ENCODE data around the gene CREB3L1.
A peak's percentile ranks its signal among the peaks of the same experiment; 100 is the strongest.

The CREB3L1 gene

GRCh38 chr11:46352063-46352841 is 74.8 kb downstream of the CREB3L1 start:
- H3K36me3 ChIP-seq (ENCODE audit: control insufficient read depth in 4 of 4, insufficient read depth in 4 of 4, low read length in 3 of 4), result peaks cover 2 to 50% (median 22%) of the 10 kb centered on the region in 4 experiments
- DNase-seq, result peak; percentile 70 to 81 (median 80)
- H3K27me3 ChIP-seq (replicated peaks in 2 of 5; ENCODE audit: control insufficient read depth in 4 of 5, insufficient read depth in 5 of 5, low read length in 4 of 5), result no peaks in the 10 kb centered on the region
- ChIA-PET CTCF (interaction anchor here (0.9 to 42.2 kb wide), 15 partner anchors 4 to 264 kb away, joined by 3 to 1037 read pairs (median 4); partner anchors contain the start of genes CHRM4, DGKZ and MDK), POLR2A (interaction anchor here (0.6 to 0.8 kb wide), 2 partner anchors 17 to 289 kb away, joined by 3 read pairs; no protein-coding TSS in a partner anchor)
- H3K4me1 ChIP-seq (ENCODE audit: control extremely low read depth in 1 of 4, control insufficient read depth in 4 of 4, insufficient read depth in 4 of 4, low read length in 3 of 4), result peaks cover 11 to 75% (median 64%) of the 10 kb centered on the region in 4 experiments
- H3K4me3 ChIP-seq (ENCODE audit: control insufficient read depth in 1 of 7, extremely low read depth in 1 of 7, insufficient read depth in 4 of 7, low read depth in 2 of 7, low read length in 6 of 7), result peak overlapping the region in 1 of 7 experiments; percentile 5
- 60% methylated on average over 29 of the region's 33 CpGs for WGBS (ENCODE audit: insufficient coverage)
- H3K9me3 ChIP-seq (ENCODE audit: control extremely low read depth in 1 of 5, control insufficient read depth in 4 of 5, insufficient read depth in 2 of 5, low read depth in 1 of 5, low read length in 4 of 5), result no peaks in the 10 kb centered on the region
- H3K27ac ChIP-seq (ENCODE audit: insufficient read depth in 1 of 2, low read depth in 1 of 2, low read length in 2 of 2, poor library complexity in 1 of 2, severe bottlenecking in 2 of 2), result peak overlapping the region in 1 of 2 experiments; percentile 56

- ChIA-PET POLR2A (interaction anchor here (1.3 to 1.4 kb wide), 2 partner anchors 11 to 13 kb away, joined by 3 to 4 read pairs; no protein-coding TSS in a partner anchor), CTCF (interaction anchor here (0.6 to 42.2 kb wide), 8 partner anchors 5 to 225 kb away, joined by 3 to 1037 read pairs (median 4); partner anchors contain the start of genes DGKZ and MDK)
- Histone ChIP-seq H3K27ac (ENCODE audit: insufficient read depth in 1 of 2, low read depth in 1 of 2, low read length in 2 of 2, poor library complexity in 1 of 2, severe bottlenecking in 2 of 2) (peak overlapping the region in 1 of 2 experiments; percentile 56), H3K4me1 (ENCODE audit: control extremely low read depth in 1 of 4, control insufficient read depth in 4 of 4, insufficient read depth in 4 of 4, low read length in 3 of 4) (peaks cover 9 to 75% (median 63%) of the 10 kb centered on the region in 4 experiments), H3K9me3 (ENCODE audit: control extremely low read depth in 1 of 5, control insufficient read depth in 4 of 5, insufficient read depth in 2 of 5, low read depth in 1 of 5, low read length in 4 of 5) (no peaks in the 10 kb centered on the region), H3K4me3 (ENCODE audit: control insufficient read depth in 1 of 7, extremely low read depth in 1 of 7, insufficient read depth in 4 of 7, low read depth in 2 of 7, low read length in 6 of 7) (no peak overlapping the region), H3K36me3 (ENCODE audit: control insufficient read depth in 4 of 4, insufficient read depth in 4 of 4, low read length in 3 of 4) (peaks cover 2 to 50% (median 22%) of the 10 kb centered on the region in 4 experiments), H3K27me3 (replicated peaks in 2 of 5; ENCODE audit: control insufficient read depth in 4 of 5, insufficient read depth in 5 of 5, low read length in 4 of 5) (no peaks in the 10 kb centered on the region)
- no peak for DNase-seq
- WGBS (ENCODE audit: insufficient coverage), result 79% methylated on average over 4 of the region's 9 CpGs
Observed at GRCh38 chr11:46353698-46354097, 76.2 kb downstream of the CREB3L1 start.

GRCh38 chr11:46356924-46357482 is 79.5 kb downstream of the CREB3L1 start:
- peak overlapping the region in 1 of 7 experiments; percentile 11 for H3K4me3 ChIP-seq (ENCODE audit: control insufficient read depth in 1 of 7, extremely low read depth in 1 of 7, insufficient read depth in 4 of 7, low read depth in 2 of 7, low read length in 6 of 7)
- peak in 1 of 3 donors; percentile 38 for DNase-seq
- peak overlapping the region; percentile 15 to 54 for H3K27ac ChIP-seq (ENCODE audit: insufficient read depth in 1 of 2, low read depth in 1 of 2, low read length in 2 of 2, poor library complexity in 1 of 2, severe bottlenecking in 2 of 2)
- peaks cover 5 to 58% (median 50%) of the 10 kb centered on the region in 4 experiments for H3K4me1 ChIP-seq (ENCODE audit: control extremely low read depth in 1 of 4, control insufficient read depth in 4 of 4, insufficient read depth in 4 of 4, low read length in 3 of 4)
- ChIA-PET POLR2A (interaction anchor here (0.9 kb wide), 1 partner anchor 10 kb away, joined by 3 read pairs; no protein-coding TSS in a partner anchor), CTCF (interaction anchor here (0.6 to 42.2 kb wide), 3 partner anchors 5 to 32 kb away, joined by 3 to 1037 read pairs (median 1037); partner anchors contain the start of genes DGKZ and MDK)
- H3K9me3 ChIP-seq (ENCODE audit: control extremely low read depth in 1 of 5, control insufficient read depth in 4 of 5, insufficient read depth in 2 of 5, low read depth in 1 of 5, low read length in 4 of 5), result no peaks in the 10 kb centered on the region
- peaks cover 2 to 28% (median 16%) of the 10 kb centered on the region in 4 experiments for H3K36me3 ChIP-seq (ENCODE audit: control insufficient read depth in 4 of 4, insufficient read depth in 4 of 4, low read length in 3 of 4)
- WGBS (ENCODE audit: insufficient coverage), result 94% methylated on average over 3 of the region's 7 CpGs
- no peaks in the 10 kb centered on the region for H3K27me3 ChIP-seq (replicated peaks in 2 of 5; ENCODE audit: control insufficient read depth in 4 of 5, insufficient read depth in 5 of 5, low read length in 4 of 5)

DNA sequence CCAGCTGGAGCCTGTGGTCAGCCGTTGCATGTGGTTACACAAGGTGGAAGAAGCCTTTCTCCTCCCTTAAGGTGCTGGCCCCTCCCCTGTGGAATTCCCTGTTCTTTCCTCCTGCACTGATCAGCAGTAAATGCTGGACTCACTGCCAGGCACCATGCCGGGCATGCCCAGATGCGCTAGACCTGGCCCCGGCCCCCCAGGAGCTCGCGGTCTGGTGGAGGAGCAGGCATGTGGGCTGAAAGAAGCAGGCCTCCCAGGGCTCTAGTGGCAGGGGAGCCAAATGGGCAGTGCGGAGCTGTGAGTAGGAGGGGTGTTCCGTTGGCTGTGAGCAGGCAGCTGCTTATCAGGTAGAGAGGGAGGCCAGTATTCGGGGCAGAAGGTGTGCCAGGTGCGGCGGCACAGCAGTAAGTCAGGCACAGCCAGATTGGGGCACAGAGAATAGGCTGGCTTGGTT is 80.0 kb downstream of the CREB3L1 start:
- CTCF ChIA-PET, result interaction anchor here (0.6 to 42.2 kb wide), 3 partner anchors 4 to 32 kb away, joined by 3 to 1037 read pairs (median 1037); partner anchors contain the start of genes DGKZ and MDK
- peaks cover 5 to 58% (median 50%) of the 10 kb centered on the region in 4 experiments for H3K4me1 ChIP-seq (ENCODE audit: control extremely low read depth in 1 of 4, control insufficient read depth in 4 of 4, insufficient read depth in 4 of 4, low read length in 3 of 4)
- POLR2A ChIA-PET, result no interaction called here

GRCh38 chr11:46359953-46360352 is 82.5 kb downstream of the CREB3L1 start:
- WGBS (ENCODE audit: insufficient coverage), result no CpG with 5 or more reads among the region's 1 CpG
- Histone ChIP-seq H3K4me1 (ENCODE audit: control extremely low read depth in 1 of 4, control insufficient read depth in 4 of 4, insufficient read depth in 4 of 4, low read length in 3 of 4) (peaks cover 2 to 66% (median 62%) of the 10 kb centered on the region in 4 experiments), H3K27ac (ENCODE audit: insufficient read depth in 1 of 2, low read depth in 1 of 2, low read length in 2 of 2, poor library complexity in 1 of 2, severe bottlenecking in 2 of 2) (no peak overlapping the region), H3K9me3 (ENCODE audit: control extremely low read depth in 1 of 5, control insufficient read depth in 4 of 5, insufficient read depth in 2 of 5, low read depth in 1 of 5, low read length in 4 of 5) (no peaks in the 10 kb centered on the region), H3K36me3 (ENCODE audit: control insufficient read depth in 4 of 4, insufficient read depth in 4 of 4, low read length in 3 of 4) (peaks cover 2 to 35% (median 15%) of the 10 kb centered on the region in 4 experiments), H3K27me3 (replicated peaks in 2 of 5; ENCODE audit: control insufficient read depth in 4 of 5, insufficient read depth in 5 of 5, low read length in 4 of 5) (no peaks in the 10 kb centered on the region), H3K4me3 (ENCODE audit: control insufficient read depth in 1 of 7, extremely low read depth in 1 of 7, insufficient read depth in 4 of 7, low read depth in 2 of 7, low read length in 6 of 7) (no peak overlapping the region)
- ChIA-PET POLR2A (interaction anchor here (0.6 to 1.1 kb wide), 2 partner anchors 11 to 27 kb away, joined by 3 read pairs; no protein-coding TSS in a partner anchor), CTCF (interaction anchor here (0.8 to 42.2 kb wide), 4 partner anchors 2 to 408 kb away, joined by 3 to 1037 read pairs (median 520); partner anchors contain the start of genes ATG13, DGKZ and MDK)
- no peak for DNase-seq

More for the DNA sequence above, 80.0 kb downstream of the CREB3L1 start:
- Histone ChIP-seq H3K27ac (ENCODE audit: insufficient read depth in 1 of 2, low read depth in 1 of 2, low read length in 2 of 2, poor library complexity in 1 of 2, severe bottlenecking in 2 of 2) (peak overlapping the region; percentile 15 to 54), H3K36me3 (ENCODE audit: control insufficient read depth in 4 of 4, insufficient read depth in 4 of 4, low read length in 3 of 4) (peaks cover 2 to 29% (median 16%) of the 10 kb centered on the region in 4 experiments), H3K4me3 (ENCODE audit: control insufficient read depth in 1 of 7, extremely low read depth in 1 of 7, insufficient read depth in 4 of 7, low read depth in 2 of 7, low read length in 6 of 7) (peak overlapping the region in 1 of 7 experiments; percentile 11), H3K27me3 (replicated peaks in 2 of 5; ENCODE audit: control insufficient read depth in 4 of 5, insufficient read depth in 5 of 5, low read length in 4 of 5) (no peaks in the 10 kb centered on the region), H3K9me3 (ENCODE audit: control extremely low read depth in 1 of 5, control insufficient read depth in 4 of 5, insufficient read depth in 2 of 5, low read depth in 1 of 5, low read length in 4 of 5) (no peaks in the 10 kb centered on the region)
- 91% methylated on average over 11 of the region's 11 CpGs for WGBS (ENCODE audit: insufficient coverage)
- DNase-seq, result no peak

DNA sequence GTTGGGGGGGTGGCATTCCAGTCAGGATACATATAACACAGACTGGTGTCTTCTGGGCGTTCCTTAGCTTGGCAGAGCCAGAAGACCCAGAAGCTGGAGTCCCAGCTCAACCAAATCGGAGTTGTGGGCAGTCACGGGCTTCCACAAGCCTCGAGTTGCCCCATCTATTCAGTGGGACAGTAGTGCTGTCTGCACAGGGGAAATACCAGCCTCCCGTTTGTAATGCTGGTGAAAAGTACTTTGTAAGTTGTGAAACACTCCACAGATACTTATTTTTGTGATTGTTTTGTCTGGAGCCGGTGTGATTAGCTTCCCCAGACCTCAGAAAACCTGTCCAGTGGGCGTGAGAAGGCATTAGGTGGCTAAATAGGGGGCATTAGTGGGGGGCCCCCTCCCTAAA is 83.4 kb downstream of the CREB3L1 start:
- DNase-seq, result peak in 1 of 3 donors; percentile 46
- peaks cover 2 to 40% (median 19%) of the 10 kb centered on the region in 4 experiments for H3K36me3 ChIP-seq (ENCODE audit: control insufficient read depth in 4 of 4, insufficient read depth in 4 of 4, low read length in 3 of 4)
- H3K9me3 ChIP-seq (ENCODE audit: control extremely low read depth in 1 of 5, control insufficient read depth in 4 of 5, insufficient read depth in 2 of 5, low read depth in 1 of 5, low read length in 4 of 5), result no peaks in the 10 kb centered on the region
- CTCF ChIA-PET, result interaction anchor here (1.2 to 42.2 kb wide), 10 partner anchors 1 to 257 kb away, joined by 3 to 1037 read pairs (median 5); partner anchors contain the start of genes ATG13, DGKZ and MDK
- H3K27me3 ChIP-seq (replicated peaks in 2 of 5; ENCODE audit: control insufficient read depth in 4 of 5, insufficient read depth in 5 of 5, low read length in 4 of 5), result no peaks in the 10 kb centered on the region
- WGBS (ENCODE audit: insufficient coverage), result 32% methylated on average over 6 of the region's 7 CpGs
- peak overlapping the region; percentile 91 to 94 for H3K27ac ChIP-seq (ENCODE audit: insufficient read depth in 1 of 2, low read depth in 1 of 2, low read length in 2 of 2, poor library complexity in 1 of 2, severe bottlenecking in 2 of 2)
- H3K4me3 ChIP-seq (ENCODE audit: control insufficient read depth in 1 of 7, extremely low read depth in 1 of 7, insufficient read depth in 4 of 7, low read depth in 2 of 7, low read length in 6 of 7), result peak overlapping the region in 6 of 7 experiments; percentile 62 to 83 (median 69)
- peaks cover 2 to 69% (median 62%) of the 10 kb centered on the region in 4 experiments for H3K4me1 ChIP-seq (ENCODE audit: control extremely low read depth in 1 of 4, control insufficient read depth in 4 of 4, insufficient read depth in 4 of 4, low read length in 3 of 4)
- POLR2A ChIA-PET, result interaction anchor here (0.9 to 1.7 kb wide), 4 partner anchors 12 to 263 kb away, joined by 3 to 7 read pairs (median 3); partner anchors contain the start of gene DGKZ

Measured in common myeloid progenitor, CD34-positive (primary cell).